Testis (tissue), 2 donors: ENCODE results near the gene HOPX.

ENCODE experiments used
- POLR2A ChIP-seq: fragments of 450-650 bp; IDR thresholded peaks from one replicate; pipeline ENCODE4 v1.6.1; 2017; ENCODE audit warnings: antibody characterized with exemption, mild to moderate bottlenecking, moderate library complexity
- TF ChIP-seq, protein P1 (sequence below), 3 experiments: fragments of 450-650 bp in 2 of 3; fragments of 200-600 bp in 1 of 3; sonication (generic) in 1 of 3; IDR thresholded peaks; one replicate each; pipeline ENCODE4 v1.5.1; 2016 to 2019; ENCODE audit warnings: antibody characterized with exemption in 3 of 3, mild to moderate bottlenecking in 2 of 3, moderate library complexity in 1 of 3

DNA sequence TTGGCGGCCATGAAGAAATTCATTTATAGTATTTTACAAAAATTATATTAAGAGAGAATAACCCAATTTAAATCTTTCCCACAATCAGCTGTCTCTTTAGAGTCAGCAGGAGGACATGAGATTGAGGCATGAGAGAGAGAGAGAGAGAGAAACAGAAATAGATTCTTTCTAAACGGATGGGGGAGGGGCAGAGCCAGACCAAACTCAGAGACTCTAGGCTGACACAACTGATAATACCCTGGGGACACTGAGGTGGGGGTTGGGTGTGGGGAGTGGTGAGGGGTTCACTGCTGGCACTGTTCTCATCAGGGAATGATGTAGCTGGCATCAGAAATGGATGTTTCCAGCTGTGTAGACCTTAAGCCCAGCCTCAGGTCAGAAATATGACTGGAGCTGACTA, 20.5 kb upstream of the HOPX start:
- TF ChIP-seq, protein P1, sequence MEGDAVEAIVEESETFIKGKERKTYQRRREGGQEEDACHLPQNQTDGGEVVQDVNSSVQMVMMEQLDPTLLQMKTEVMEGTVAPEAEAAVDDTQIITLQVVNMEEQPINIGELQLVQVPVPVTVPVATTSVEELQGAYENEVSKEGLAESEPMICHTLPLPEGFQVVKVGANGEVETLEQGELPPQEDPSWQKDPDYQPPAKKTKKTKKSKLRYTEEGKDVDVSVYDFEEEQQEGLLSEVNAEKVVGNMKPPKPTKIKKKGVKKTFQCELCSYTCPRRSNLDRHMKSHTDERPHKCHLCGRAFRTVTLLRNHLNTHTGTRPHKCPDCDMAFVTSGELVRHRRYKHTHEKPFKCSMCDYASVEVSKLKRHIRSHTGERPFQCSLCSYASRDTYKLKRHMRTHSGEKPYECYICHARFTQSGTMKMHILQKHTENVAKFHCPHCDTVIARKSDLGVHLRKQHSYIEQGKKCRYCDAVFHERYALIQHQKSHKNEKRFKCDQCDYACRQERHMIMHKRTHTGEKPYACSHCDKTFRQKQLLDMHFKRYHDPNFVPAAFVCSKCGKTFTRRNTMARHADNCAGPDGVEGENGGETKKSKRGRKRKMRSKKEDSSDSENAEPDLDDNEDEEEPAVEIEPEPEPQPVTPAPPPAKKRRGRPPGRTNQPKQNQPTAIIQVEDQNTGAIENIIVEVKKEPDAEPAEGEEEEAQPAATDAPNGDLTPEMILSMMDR (IDR thresholded peaks at IDR 0.05) = no peak
- TF ChIP-seq POLR2A = no peak
